ENCODE measurements around the gene HOXB1.

HOXB1 gene

GRCh38 chr17:48567209-48567608 lies 36.4 kb upstream of the HOXB1 start:
- no peak for DNase-seq

- DNase-seq, result no peak
Measured at GRCh38 chr17:48566717-48567116, 35.9 kb upstream of the HOXB1 start.

- no peak for DNase-seq
Measured at GRCh38 chr17:48565925-48566710, 35.3 kb upstream of the HOXB1 start.

- no peak for DNase-seq
Measured at GRCh38 chr17:48565022-48565554, 34.3 kb upstream of the HOXB1 start.

- no peak for DNase-seq
Measured at GRCh38 chr17:48564188-48565021, 33.6 kb upstream of the HOXB1 start.

- DNase-seq, result no peak
Measured at GRCh38 chr17:48563867-48564187, 33.0 kb upstream of the HOXB1 start.

- no peak for DNase-seq
Measured at GRCh38 chr17:48563385-48563838, 32.6 kb upstream of the HOXB1 start.

GRCh38 chr17:48562934-48563333 lies 32.1 kb upstream of the HOXB1 start:
- no peak for DNase-seq

- no peak for DNase-seq
Measured at GRCh38 chr17:48561884-48562810, 31.3 kb upstream of the HOXB1 start.

- no peak for DNase-seq
Measured at GRCh38 chr17:48559840-48560817, 29.3 kb upstream of the HOXB1 start.

GRCh38 chr17:48559122-48559839 lies 28.5 kb upstream of the HOXB1 start:
- DNase-seq, result no peak

- DNase-seq, result no peak
Measured at GRCh38 chr17:48558831-48559121, 28.0 kb upstream of the HOXB1 start.

GRCh38 chr17:48558057-48558830 lies 27.4 kb upstream of the HOXB1 start:
- no peak for DNase-seq

GRCh38 chr17:48556576-48557401 lies 26.0 kb upstream of the HOXB1 start:
- DNase-seq, result no peak

- no peak for DNase-seq
Measured at GRCh38 chr17:48556229-48556575, 25.4 kb upstream of the HOXB1 start.

- no peak for DNase-seq
Measured at GRCh38 chr17:48555258-48556228, 24.7 kb upstream of the HOXB1 start.

GRCh38 chr17:48554412-48555257 lies 23.8 kb upstream of the HOXB1 start:
- no peak for DNase-seq
